Osteoblast (primary cell): ENCODE results near the gene ATP5PO. TPM values are rescaled to one million over a fixed set of nuclear protein-coding genes. Genes with fewer than 3 reads are reported as not detected.

Source experiments
- DNase-seq: peaks from one replicate; pipeline ENCODE4 v3.0.0; 2011; ENCODE audit warnings: low spot score, mixed read lengths; ENCODE audit not compliant: insufficient read length; ENCODE audit errors: missing footprints
- H2AFZ ChIP-seq: 2 replicates; pipeline ENCODE4 v1.6.0; 2011; ENCODE audit warnings: mild to moderate bottlenecking, low read length
- H3K27ac ChIP-seq: 2 replicates; pipeline ENCODE4 v1.5.1; 2011; ENCODE audit warnings: mild to moderate bottlenecking, low read depth, low read length, moderate library complexity
- H3K27me3 ChIP-seq: 2 replicates; pipeline ENCODE4 v1.6.0; 2012; ENCODE audit warnings: mild to moderate bottlenecking, control low read depth, inconsistent platforms, low read length, moderate library complexity; ENCODE audit not compliant: insufficient read depth
- H3K36me3 ChIP-seq: 2 replicates; pipeline ENCODE4 v1.5.1; 2011; ENCODE audit warnings: mild to moderate bottlenecking, low read length, control low read depth, moderate library complexity; ENCODE audit not compliant: insufficient read depth
- H3K4me1 ChIP-seq: 2 replicates; pipeline ENCODE4 v1.5.1; 2011; ENCODE audit warnings: mild to moderate bottlenecking, low read length, control low read depth, moderate library complexity; ENCODE audit not compliant: insufficient read depth
- H3K4me2 ChIP-seq: 2 replicates; pipeline ENCODE4 v1.6.0; 2011; ENCODE audit warnings: mild to moderate bottlenecking, low read length; ENCODE audit not compliant: insufficient read depth
- H3K4me3 ChIP-seq: fragments of 200-600 bp; sonication (generic); 3 replicates; pipeline ENCODE4 v1.5.1; 2012; ENCODE audit warnings: mild to moderate bottlenecking, low read length, inconsistent platforms; ENCODE audit not compliant: insufficient read depth
- H3K79me2 ChIP-seq: 2 replicates; pipeline ENCODE4 v1.6.0; 2012; ENCODE audit warnings: mild to moderate bottlenecking, low read length, control low read depth, inconsistent platforms; ENCODE audit not compliant: insufficient read depth
- H3K9me3 ChIP-seq: 2 replicates; pipeline ENCODE4 v1.5.1; 2011; ENCODE audit warnings: low read depth, low read length, control low read depth
- H4K20me1 ChIP-seq: 2 replicates; pipeline ENCODE4 v1.6.0; 2012; ENCODE audit warnings: mild to moderate bottlenecking, low read length, control low read depth; ENCODE audit not compliant: insufficient read depth
- total RNA-seq: library from RNA; depleted of rRNA; stranded (reverse); fragments of >200 nt; gene quantifications from 2 replicates; pipeline ENCODE4 v1.2.3, GENCODE V29; 2012
- TF ChIP-seq, protein P1 (sequence below): IDR thresholded peaks from 2 replicates; pipeline ENCODE4 v1.5.1; 2011; ENCODE audit warnings: mild to moderate bottlenecking, low read depth, low read length, moderate library complexity; ENCODE audit errors: extremely low read depth

ATP5PO gene
- total RNA-seq, 1 donor, result 115 TPM

DNA sequence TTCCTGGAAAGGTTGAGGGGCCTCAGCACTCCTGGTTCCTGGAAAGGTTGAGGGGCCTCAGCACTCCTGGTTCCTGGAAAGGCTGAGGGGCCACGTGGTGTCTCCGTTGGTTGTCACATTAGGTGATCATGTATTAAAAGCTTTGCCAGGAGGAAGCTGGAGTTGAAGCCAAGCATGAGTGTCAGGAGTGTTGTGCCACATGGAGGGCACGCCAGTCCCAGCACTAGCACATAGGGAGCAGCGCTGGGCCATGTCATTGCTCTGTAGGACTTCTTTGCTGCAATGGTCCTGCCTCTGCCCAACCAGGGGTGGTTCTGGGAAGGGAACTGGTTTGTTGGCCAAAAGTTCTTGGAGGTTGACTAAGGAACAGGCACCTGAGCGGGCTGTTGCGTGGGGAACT is 13.3 kb downstream of the ATP5PO start:
- Histone ChIP-seq H3K27ac (no peak overlapping the region), H3K36me3 (peaks cover 40% of the 10 kb centered on the region), H2AFZ (no peak overlapping the region), H3K4me1 (no peaks in the 10 kb centered on the region), H3K9me3 (no peaks in the 10 kb centered on the region), H3K4me3 (no peak overlapping the region), H3K4me2 (no peak overlapping the region), H4K20me1 (peaks cover 3% of the 10 kb centered on the region), H3K79me2 (no peaks in the 10 kb centered on the region), H3K27me3 (no peaks in the 10 kb centered on the region)
- DNase-seq, result no peak
- TF ChIP-seq, protein P1, sequence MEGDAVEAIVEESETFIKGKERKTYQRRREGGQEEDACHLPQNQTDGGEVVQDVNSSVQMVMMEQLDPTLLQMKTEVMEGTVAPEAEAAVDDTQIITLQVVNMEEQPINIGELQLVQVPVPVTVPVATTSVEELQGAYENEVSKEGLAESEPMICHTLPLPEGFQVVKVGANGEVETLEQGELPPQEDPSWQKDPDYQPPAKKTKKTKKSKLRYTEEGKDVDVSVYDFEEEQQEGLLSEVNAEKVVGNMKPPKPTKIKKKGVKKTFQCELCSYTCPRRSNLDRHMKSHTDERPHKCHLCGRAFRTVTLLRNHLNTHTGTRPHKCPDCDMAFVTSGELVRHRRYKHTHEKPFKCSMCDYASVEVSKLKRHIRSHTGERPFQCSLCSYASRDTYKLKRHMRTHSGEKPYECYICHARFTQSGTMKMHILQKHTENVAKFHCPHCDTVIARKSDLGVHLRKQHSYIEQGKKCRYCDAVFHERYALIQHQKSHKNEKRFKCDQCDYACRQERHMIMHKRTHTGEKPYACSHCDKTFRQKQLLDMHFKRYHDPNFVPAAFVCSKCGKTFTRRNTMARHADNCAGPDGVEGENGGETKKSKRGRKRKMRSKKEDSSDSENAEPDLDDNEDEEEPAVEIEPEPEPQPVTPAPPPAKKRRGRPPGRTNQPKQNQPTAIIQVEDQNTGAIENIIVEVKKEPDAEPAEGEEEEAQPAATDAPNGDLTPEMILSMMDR, result no peak

DNA sequence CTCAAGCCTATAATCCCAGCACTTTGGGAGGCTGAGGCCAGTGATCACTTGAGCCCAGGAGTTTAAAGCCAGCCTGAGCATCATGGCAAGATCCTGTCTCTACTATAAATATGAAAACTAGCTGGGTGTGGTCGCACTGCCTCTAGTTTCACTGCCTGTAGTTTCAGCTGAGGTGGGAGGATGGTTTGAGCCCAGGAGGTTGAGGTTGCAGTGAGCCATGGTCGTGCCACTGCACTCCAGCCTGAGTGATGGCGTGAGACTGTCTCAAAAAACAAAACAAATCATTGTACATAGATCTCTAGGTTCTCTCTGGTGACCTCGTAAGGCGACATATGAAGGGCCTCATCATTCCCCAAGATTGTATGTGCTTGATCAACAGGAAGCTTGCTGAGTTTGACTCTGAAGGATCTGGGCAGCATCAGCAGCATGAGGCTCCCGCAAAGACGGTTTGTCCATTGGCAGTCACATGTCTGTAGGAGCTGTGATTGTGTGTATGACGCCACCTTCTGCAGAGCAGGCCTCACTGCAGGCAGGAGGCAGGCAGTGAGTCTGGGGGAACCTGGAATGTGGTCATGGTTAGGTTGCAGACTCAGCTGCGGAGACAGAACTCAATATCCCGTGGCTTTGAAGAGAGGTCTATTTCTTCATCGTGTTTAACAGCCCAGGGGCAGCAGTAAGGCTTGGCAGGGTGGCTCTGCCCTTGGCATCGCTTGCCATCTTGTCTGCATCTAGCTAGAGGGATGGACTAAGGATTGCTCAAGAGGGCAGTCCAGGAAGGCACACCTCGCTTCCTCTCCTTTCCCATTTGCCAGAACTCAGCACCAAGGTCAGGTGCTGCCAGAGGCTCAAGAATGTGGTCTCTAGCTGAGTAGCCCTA is 14.0 kb downstream of the ATP5PO start:
- Histone ChIP-seq H2AFZ (peak overlapping the region; percentile 32), H3K27ac (no peak overlapping the region), H3K36me3 (peaks cover 33% of the 10 kb centered on the region), H4K20me1 (peaks cover 3% of the 10 kb centered on the region), H3K4me2 (no peak overlapping the region), H3K4me3 (no peak overlapping the region), H3K79me2 (no peaks in the 10 kb centered on the region), H3K4me1 (no peaks in the 10 kb centered on the region), H3K9me3 (no peaks in the 10 kb centered on the region), H3K27me3 (no peaks in the 10 kb centered on the region)
- DNase-seq, result no peak
- TF ChIP-seq, protein P1, result peak; percentile 80

DNA sequence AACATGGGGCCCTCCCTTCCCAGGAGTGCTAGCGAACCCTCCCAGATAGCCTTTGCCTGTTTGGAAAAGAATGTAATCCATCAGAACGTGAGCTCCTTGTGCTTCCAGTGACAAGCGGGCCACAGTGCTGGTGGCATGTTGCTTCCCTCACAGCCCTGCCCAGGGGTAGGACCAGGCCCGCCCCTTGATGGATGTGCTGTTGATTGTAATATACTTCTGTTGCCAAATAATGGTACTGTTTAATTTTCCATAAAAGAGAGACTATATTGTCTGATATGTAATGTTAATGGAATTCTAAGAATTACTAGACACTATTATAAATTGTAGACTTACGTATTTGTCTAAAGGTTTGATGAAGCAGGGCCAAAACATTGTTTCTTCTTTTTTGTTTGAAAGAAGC is 16.4 kb downstream of the ATP5PO start:
- Histone ChIP-seq H2AFZ (no peak overlapping the region), H3K9me3 (no peaks in the 10 kb centered on the region), H4K20me1 (no peaks in the 10 kb centered on the region), H3K36me3 (peaks cover 17% of the 10 kb centered on the region), H3K4me3 (no peak overlapping the region), H3K27me3 (no peaks in the 10 kb centered on the region), H3K4me2 (no peak overlapping the region), H3K27ac (no peak overlapping the region), H3K4me1 (peaks cover 4% of the 10 kb centered on the region), H3K79me2 (no peaks in the 10 kb centered on the region)
- TF ChIP-seq, protein P1, result no peak
- DNase-seq, result no peak

DNA sequence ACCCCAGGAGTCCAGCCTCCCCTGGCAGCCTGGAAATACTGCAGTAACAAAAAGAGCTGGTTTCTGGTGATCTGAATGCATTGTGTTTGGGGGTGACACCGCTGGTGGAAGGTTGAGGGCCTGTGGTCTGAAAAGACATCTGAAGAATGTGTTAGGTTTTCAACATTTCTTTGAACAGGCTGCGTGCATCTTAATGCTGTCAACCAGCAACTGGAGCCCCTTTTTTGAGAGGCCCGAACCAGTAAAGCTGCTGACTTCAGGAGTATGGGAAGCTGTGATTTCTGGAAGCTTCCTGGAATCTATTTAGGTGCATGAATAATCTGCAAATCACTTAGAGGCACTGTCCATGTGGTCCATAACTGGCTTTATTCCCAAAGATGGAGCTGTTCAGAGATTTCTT is 17.0 kb downstream of the ATP5PO start:
- Histone ChIP-seq H3K9me3 (no peaks in the 10 kb centered on the region), H3K27ac (no peak overlapping the region), H3K36me3 (peaks cover 11% of the 10 kb centered on the region), H3K4me3 (no peak overlapping the region), H3K79me2 (no peaks in the 10 kb centered on the region), H2AFZ (no peak overlapping the region), H3K27me3 (no peaks in the 10 kb centered on the region), H4K20me1 (no peaks in the 10 kb centered on the region), H3K4me1 (peaks cover 5% of the 10 kb centered on the region), H3K4me2 (no peak overlapping the region)
- TF ChIP-seq, protein P1, result no peak
- DNase-seq, result no peak
